ENCODE measurements around the gene PRKN.

PRKN gene

GRCh38 chr6:162019349-162019748 lies 708.2 kb downstream of the PRKN start:
- no peak for DNase-seq

DNA sequence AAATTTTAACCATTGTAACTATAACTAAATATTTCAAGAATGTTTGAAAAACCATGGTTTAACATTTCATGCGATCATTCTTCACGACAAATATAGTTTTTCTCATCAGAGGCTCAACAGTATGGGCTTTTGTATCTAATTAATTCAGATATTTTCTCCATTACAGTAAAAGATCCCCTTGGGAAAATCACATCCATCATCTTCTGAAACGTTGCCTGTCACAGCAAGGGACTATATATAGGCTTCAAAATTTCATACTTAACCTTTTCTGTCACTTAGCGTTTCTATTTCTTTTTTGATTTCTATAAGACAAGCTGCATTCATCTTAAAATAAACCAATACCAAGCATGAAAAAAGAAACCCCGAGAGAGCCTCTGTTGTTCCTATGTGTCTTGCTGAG lies 710.0 kb downstream of the PRKN start:
- DNase-seq: no peak

DNA sequence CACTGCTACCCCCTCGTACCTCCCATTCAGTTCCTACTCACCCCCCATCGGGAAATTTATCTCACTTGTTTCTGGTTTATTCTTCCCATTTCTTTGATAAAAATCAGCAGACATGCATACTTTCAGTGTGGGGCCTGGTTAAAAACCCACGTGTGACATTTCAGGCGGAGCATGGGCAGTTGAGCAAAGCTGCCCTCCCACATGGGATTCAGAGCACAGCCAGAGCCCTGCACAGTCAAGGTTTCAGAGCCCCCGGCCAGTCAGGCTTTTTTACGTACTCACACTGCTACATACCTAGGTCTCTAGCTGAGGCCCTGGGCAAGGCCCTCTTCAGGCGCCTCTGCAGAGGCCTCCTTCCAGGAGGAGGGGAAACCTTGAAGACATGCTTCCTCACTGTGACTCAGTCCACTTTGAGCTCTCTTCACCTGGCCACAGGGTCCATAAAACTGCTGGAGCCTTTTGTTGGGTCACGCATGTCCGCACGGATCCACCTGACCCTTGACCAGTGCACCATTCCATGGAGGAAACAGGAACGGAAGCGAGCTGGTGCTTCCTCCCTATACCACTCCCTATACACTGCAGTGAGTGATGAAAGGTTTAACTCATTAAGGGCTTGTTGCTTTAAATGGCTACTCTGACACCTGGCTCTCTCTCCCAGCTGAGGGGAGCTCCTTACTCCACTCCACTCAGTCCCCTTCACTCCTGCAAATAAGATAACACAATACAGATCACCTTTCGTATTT lies 713.3 kb downstream of the PRKN start:
- no peak for DNase-seq

DNA sequence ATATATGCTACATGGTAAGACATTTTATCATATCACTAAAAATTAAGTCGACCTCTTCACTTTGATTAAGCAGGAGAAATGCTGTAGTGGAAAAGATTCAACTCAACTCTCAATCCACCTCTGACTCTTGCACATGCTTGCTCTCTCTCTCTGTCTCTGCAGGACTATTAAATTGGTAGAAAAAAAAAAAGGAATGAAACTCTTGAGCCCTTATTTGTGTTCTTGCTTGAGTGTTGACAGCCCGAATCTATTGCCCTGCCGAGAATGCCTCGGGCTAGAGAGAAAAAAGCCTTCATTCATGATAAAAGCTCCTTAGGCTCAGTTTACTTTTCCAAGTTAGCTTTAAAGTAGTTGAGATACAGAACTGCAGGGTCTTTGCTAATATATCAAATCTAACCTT lies 722.2 kb downstream of the PRKN start:
- no peak for DNase-seq

GRCh38 chr6:161996783-161997182 lies 730.8 kb downstream of the PRKN start:
- no peak for DNase-seq

GRCh38 chr6:161985876-161986423 lies 741.6 kb downstream of the PRKN start:
- DNase-seq: no peak

GRCh38 chr6:161984713-161985112 lies 742.9 kb downstream of the PRKN start:
- no peak for DNase-seq

GRCh38 chr6:161976553-161976952 lies 751.0 kb downstream of the PRKN start:
- no peak for DNase-seq

- DNase-seq: no peak
These were observed 754.5 kb downstream of the PRKN start for GRCh38 chr6:161973064-161973463.

DNA sequence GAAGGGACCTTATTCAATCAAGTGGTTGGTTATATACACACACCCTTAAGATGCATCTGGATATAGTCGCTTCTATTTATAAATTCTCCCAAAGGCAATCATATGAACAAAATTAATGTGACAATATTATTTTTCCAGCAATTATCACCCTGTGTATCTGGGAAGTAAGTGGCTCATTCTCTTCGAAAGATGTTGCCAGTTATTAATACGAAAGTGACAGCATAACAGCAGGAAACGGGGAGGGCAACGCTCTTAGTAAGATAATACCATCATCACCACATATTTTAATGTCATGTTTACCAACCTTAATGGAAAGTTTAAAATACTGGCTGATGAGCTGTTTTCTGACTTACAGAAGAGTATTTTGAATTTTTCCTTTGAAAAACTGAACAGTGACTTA lies 756.5 kb downstream of the PRKN start:
- DNase-seq: peak in 1 of 2 experiments; percentile 5

- no peak for DNase-seq
These were observed 763.8 kb downstream of the PRKN start for GRCh38 chr6:161963634-161964234.

- no peak for DNase-seq
These were observed 764.4 kb downstream of the PRKN start for GRCh38 chr6:161963181-161963580.

- no peak for DNase-seq
These were observed 765.8 kb downstream of the PRKN start for GRCh38 chr6:161961796-161962195.

DNA sequence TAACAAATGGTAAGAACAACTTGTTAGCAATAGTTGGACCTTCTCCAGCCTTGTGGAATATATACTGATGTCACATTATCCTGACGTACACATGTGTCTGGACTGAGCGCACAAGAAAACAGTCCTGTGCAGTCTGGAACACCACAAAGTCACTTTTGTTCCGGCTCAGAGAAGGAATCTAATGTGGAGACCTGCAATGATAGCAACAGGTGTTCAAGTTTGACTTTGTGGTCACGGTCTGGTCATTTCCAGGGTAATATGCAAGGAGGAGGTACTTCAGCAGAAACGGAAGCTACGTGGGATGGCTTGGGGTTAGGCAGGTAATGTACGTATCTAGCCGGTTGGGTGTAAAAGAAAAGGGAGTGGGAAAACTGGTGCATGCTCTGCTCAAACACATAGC lies 766.5 kb downstream of the PRKN start:
- no peak for DNase-seq

DNA sequence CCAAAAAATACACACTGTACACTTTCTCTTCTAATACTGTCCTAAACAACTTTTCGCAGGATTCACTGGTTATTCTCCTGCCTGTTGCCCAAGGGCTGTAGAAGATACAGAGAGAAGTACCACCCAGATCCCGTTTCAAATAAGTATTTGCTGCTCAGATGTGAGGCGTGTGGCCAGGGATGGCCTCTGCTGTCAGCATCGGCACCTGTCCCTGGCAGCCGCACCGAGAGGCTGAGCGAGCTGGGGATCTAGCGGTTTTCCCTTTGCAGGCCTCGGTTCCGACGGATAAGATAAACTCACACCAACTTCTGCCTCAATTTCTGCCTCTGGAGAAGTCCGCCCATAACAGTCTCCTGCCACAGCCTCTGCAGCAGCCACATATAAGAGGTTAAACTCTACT lies 768.5 kb downstream of the PRKN start:
- DNase-seq: no peak

DNA sequence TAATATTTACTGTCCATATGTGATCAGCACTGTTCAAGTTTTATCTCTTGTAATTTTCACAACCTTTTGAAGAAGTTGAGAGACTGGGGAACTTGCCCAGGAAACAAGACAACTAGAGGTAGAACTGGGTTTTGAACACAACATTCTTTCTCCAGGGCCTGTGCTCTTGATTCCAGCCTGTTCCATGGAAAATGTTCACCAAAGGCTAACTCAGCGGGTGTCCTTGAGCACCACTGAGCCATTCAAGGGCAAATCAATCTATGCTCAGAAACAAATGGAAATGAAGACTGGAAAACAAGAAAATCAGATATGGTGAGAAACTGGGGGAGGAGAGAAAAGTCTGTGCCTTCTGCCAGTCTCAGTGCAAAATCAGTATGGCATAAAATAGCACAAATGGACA lies 771.5 kb downstream of the PRKN start:
- no peak for DNase-seq

DNA sequence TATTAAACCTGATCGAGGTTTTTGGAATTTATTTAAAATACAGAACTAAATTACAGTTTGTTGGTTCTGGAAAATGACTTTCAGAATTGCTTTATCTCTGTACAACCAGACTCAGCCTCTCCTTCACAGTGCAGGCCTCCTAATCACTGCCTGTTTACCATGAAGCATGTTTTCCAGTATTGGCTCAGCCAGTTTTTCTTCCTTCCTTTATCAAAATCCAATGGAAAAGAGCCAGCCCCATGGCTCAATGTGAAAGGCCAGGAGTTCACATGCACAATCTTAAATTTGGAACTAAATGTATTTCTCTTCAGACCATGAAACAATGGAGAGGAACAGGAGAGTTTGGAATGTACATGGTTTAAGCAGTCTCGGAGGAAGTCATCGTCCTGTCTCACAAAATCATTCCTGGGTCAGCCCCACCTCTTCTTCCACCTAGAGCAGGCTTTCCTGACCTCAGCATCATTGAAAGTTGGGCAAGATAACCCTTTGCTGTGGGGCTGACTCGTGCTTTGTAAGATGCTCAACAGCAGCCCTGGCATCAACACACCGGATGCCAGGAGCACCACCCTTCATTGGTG lies 772.8 kb downstream of the PRKN start:
- DNase-seq: no peak

GRCh38 chr6:161954077-161954476 lies 773.5 kb downstream of the PRKN start:
- DNase-seq: no peak

DNA sequence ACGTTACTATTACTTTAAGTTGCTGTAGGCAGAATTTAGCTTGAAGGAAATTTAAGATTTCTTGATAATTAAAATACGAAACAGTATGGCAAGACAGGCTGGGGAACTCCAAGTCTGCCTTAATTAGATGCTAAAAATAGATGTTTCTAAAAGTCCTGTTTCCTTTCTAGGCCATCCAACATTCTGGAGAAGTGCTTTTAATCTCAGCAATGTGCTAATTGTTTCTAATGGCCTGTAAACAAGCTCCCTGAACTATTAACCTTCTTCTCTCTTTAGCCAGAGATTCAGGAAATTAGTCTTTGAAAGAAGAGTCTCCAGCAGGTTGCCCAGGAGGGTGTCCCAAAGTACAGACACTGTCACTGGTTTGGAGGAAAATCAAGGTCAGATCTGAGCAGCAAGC lies 776.4 kb downstream of the PRKN start:
- DNase-seq: no peak

GRCh38 chr6:161949531-161949930 lies 778.0 kb downstream of the PRKN start:
- no peak for DNase-seq

DNA sequence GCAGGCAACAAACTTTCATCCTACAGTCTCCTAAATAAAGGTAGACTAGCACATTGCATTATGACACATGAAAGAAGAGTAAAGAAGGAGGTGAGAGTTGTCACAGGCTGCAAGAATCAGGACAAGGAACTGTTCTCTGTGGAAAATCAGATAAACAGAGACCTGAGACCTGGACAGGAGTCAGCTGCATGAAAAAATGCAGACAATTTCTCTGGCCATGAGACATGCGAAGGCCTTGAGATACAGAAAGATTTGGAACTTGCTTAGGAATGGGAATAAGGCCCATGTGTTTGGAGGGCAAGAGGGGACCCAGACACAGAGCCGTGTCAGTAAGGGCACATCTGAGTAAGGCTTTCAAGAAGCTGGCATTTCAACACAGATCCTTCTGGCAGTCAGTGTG lies 779.1 kb downstream of the PRKN start:
- DNase-seq: no peak

DNA sequence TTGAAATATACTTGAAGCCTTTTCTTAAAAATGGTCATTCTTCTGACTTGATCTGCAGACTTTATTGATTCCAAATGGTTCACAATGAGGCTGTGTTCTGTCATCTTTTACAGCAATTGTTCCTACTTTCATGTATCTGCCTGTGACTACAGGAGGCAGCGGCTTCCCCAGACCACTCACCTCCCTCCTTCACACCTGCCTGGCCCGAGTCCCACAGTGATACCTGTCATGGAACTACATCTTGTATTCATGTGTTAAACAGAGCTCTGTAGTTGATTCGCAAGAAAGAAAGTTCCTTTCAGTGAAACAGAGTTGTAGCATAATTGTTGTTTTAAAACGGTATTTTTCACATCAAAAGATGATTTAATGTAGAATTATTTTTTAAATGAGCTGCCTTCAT lies 780.2 kb downstream of the PRKN start:
- DNase-seq: no peak

DNA sequence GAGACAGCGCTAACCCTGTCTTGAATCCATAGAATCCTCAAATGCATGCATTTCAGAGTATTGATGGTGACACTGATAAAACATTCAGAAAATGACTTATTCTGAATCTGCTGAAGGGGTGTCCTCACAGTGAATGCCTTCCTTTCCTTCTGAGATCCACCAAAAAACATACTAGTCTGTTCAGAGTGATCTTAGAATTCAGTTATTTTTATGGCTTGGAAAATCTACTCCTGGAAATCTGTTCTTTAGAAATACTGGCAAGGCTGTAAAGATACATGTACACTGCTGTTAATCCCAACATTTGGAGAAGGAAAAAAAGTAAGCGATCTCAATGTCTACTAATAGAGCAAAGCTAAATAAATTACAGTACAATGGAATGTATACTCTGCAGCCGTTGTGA lies 781.1 kb downstream of the PRKN start:
- no peak for DNase-seq

- no peak for DNase-seq
These were observed 784.0 kb downstream of the PRKN start for GRCh38 chr6:161943561-161943960.

All from NCI-H2081 (cell line).